ENCODE data around the gene PLN. TPM values are rescaled to one million over a fixed set of nuclear protein-coding genes. Genes with fewer than 3 reads are reported as not detected.

Gene PLN
- total and polyA plus RNA-seq, 9 of the 15 experiments (the other 6 are each of a cell fraction or from before 2014, with no cell fraction given): 0.03 to 0.30 (median 0.03) TPM; not detected in 6

GRCh38 chr6:118553132-118553531, 5.0 kb downstream of the PLN start:
- Histone ChIP-seq H3K4me1 (replicated peaks in 1 of 2; ENCODE audit: control insufficient read depth in 2 of 2, insufficient read depth in 2 of 2, low read length in 2 of 2) (no peaks in the 10 kb centered on the region; a peak in 1 of 5 replicates), H3K4me3 (no peak overlapping the region), H4K20me1 (replicated peaks; ENCODE audit: control insufficient read depth, insufficient read depth, low read length) (no peaks in the 10 kb centered on the region), H3K9me3 (replicated peaks; ENCODE audit: control insufficient read depth, insufficient read depth, low read depth, low read length) (no peaks in the 10 kb centered on the region), H3K27me3 (ENCODE audit: control insufficient read depth in 2 of 2, insufficient read depth in 2 of 2, low read length in 2 of 2) (no peaks in the 10 kb centered on the region), H3K4me2 (ENCODE audit: insufficient read depth, low read length) (no peak overlapping the region), H3K36me3 (ENCODE audit: control insufficient read depth, insufficient read depth, low read length) (no peaks in the 10 kb centered on the region), H3K9me1 (ENCODE audit: control insufficient read depth, insufficient read depth, low read length) (no peaks in the 10 kb centered on the region), H3K79me2 (ENCODE audit: control insufficient read depth, insufficient read depth, low read length) (no peaks in the 10 kb centered on the region), H3K27ac (ENCODE audit: extremely low read depth, low read depth, low read length) (no peak overlapping the region), H3K9ac (ENCODE audit: insufficient read depth in 1 of 2, low read depth in 2 of 2, low read length in 2 of 2) (no peak overlapping the region), H2AFZ (ENCODE audit: low read depth, low read length) (no peak overlapping the region)
- intact Hi-C loops (cut with micrococcal nuclease) (loop anchor here (2.0 to 5.0 kb wide), 3 partner anchors 28 to 576 kb away; no protein-coding TSS in a partner anchor), in situ Hi-C loops (cut with MboI) (loop anchor here (10.0 kb wide), 1 partner anchor 268 kb away; no protein-coding TSS in a partner anchor)
- no TSS peak for BruUV-seq (replicated peaks)
- ChIA-PET CTCF (ENCODE audit: low intra/inter-chr PET ratio) (interaction anchor here (0.6 to 0.7 kb wide), 2 partner anchors 38 to 988 kb away, joined by 3 to 7 read pairs; no protein-coding TSS in a partner anchor), POLR2A (interaction anchor here (1.8 kb wide), 1 partner anchor 12 kb away, joined by 5 read pairs; no protein-coding TSS in a partner anchor)
- FAIRE-seq: no peak
- DNase-seq (ENCODE audit: extremely low read depth in 1 of 4, low spot score in 3 of 4): no peak
- WGBS (ENCODE audit: insufficient coverage, low coverage, missing lambda C conversion rate): 9% methylated on average over 1 of the region's 1 CpG
- no peak for ATAC-seq
- TF ChIP-seq ETS1 (conservative IDR thresholded peaks at IDR 0.05; ENCODE audit: control insufficient read depth, low read depth, low read length) (no peak), FOXJ3 (CRISPR knock-in tag; IDR thresholded peaks at IDR 0.05) (no peak), PBX2 (CRISPR knock-in tag; IDR thresholded peaks at IDR 0.05; ENCODE audit: low read depth) (no peak), PBX2 (tag; conservative IDR thresholded peaks at IDR 0.05; ENCODE audit: low read depth) (peak; percentile 93), ZNF121 (CRISPR knock-in tag; conservative IDR thresholded peaks at IDR 0.05) (no peak), REST (IDR thresholded peaks at IDR 0.05; ENCODE audit: borderline replicate concordance) (no peak), REST (CRISPR knock-in tag; IDR thresholded peaks at IDR 0.05; ENCODE audit: low read depth) (no peak), PHTF2 (CRISPR knock-in tag; IDR thresholded peaks at IDR 0.05) (no peak), MEF2D (tag; conservative IDR thresholded peaks at IDR 0.05; ENCODE audit: low read depth) (peak; percentile 89), KDM1A (IDR thresholded peaks at IDR 0.05) (no peak)
- TF ChIP-seq, protein P1, sequence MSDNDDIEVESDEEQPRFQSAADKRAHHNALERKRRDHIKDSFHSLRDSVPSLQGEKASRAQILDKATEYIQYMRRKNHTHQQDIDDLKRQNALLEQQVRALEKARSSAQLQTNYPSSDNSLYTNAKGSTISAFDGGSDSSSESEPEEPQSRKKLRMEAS (CRISPR knock-in tag; IDR thresholded peaks at IDR 0.05): no peak
